ENCODE measurements around the gene ARFRP1. TPM values are rescaled to one million over a fixed set of nuclear protein-coding genes. Genes with fewer than 3 reads are reported as not detected.

Gene ARFRP1, protein sequence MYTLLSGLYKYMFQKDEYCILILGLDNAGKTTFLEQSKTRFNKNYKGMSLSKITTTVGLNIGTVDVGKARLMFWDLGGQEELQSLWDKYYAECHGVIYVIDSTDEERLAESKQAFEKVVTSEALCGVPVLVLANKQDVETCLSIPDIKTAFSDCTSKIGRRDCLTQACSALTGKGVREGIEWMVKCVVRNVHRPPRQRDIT
- 10 to 100 TPM; 46.2 to 75.4 (median 56.2) TPM for total RNA-seq

DNA sequence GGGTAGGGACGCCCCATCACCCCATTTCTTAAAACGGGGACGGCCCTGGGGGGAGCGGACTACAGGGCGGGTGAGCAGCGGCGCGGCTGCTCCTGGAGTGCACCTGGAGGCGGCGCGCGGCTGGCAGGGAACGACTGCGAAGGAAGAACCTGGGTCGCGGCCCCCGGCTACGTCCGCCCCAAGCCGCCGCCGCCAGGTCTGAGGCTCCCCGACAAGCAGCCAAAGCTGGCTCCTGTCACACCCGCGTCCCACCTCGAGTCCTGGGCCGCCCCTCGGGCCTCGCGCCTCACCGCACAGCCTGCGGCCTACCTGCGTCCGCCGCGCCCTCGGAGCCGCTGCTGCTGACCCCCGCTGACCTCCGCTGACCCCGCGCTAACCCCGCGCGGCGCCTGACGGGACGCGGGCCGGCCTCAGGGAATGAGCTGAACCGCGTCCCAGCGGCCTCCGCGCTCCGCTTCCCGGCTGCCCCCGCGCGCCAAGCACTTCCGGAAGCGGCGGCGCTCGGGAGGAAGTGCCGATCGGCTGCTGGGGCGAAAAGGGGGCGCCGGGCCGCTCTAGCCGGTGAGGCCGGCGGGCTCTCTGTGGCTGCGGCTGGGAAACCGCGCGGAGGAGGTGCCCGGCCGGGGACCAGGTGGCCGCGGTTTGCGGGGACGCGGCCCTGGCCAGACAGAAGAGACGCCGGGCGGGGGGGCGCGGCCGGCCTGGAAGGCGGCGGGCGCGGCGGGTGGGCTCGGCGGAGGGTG, at the start of gene ARFRP1, which contains the start of gene ZGPAT:
Gene ARFRP1 (minus strand): TSS at position 419 of the 743 bp plus-strand sequence. CDS start 885 bp downstream, outside the sequence.
Gene ZGPAT (plus strand): TSS at position 482 of the 743 bp plus-strand sequence. CDS start 542 bp downstream, outside the sequence.
- intact Hi-C loops (cut with DNase I; ENCODE audit: low total_unique reads) (loop anchor here (2.0 kb wide), 1 partner anchor 55 kb away; the partner anchor contains the start of gene STMN3), in situ Hi-C loops (cut with MboI; ENCODE audit: low pct_ligation_motif_present in 1 of 4, low pct_unique_long_range_greater_than_20kb in 1 of 4, low sequenced_read_pairs in 3 of 4) (no loop called here)
- peaks cover 18 to 25% (median 23%) of the 10 kb centered on the region in 4 donors for H3K4me1 ChIP-seq
- peak within 1 kb of the TSS; percentile 90 to 95 (median 92) for H3K27ac ChIP-seq
- H3K27me3 ChIP-seq, result no peaks in the 10 kb centered on the region
- no peaks in the 10 kb centered on the region for H3K9me3 ChIP-seq
- TF ChIP-seq POLR2A (IDR thresholded peaks at IDR 0.05) (peak; percentile 57), POLR2AphosphoS5 (IDR thresholded peaks at IDR 0.05) (peak; percentile 75 to 85 (median 75)), CTCF (IDR thresholded peaks at IDR 0.05) (no peak)
- peak within 1 kb of the TSS; percentile 70 to 99 (median 95) for H3K4me3 ChIP-seq
- WGBS, 2 donors (ENCODE audit: low coverage in 1 of 2), result 0% methylated on average over 79 of the region's 98 CpGs; no CpG with 5 or more reads in 1 of the 2 donors
- H3K36me3 ChIP-seq, result peaks cover 0 to 23% (median 10%) of the 10 kb centered on the region in 4 donors
- DNase-seq, result peak; percentile 93

DNA sequence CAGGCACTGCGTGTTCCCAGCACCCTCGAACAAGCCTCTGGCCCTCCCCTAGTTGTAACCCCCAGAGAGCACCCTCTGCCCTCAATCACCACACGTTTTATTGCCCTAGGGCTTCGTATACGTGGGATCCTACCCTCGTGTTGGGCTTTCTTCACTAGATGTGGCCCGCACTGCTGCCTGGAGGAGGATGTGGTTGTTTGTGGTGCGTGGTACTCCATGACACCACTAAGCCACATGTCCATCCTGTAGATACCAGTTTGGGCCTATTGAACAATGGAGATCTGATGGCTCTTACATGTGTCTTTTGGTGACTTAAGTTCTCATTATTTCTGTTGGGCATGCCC, 48.8 kb upstream of the ARFRP1 start:
- intact Hi-C loops (cut with DNase I; ENCODE audit: low total_unique reads) (no loop called here), in situ Hi-C loops (cut with MboI; ENCODE audit: low pct_ligation_motif_present in 1 of 4, low pct_unique_long_range_greater_than_20kb in 1 of 4, low sequenced_read_pairs in 3 of 4) (no loop called here)
- TF ChIP-seq CTCF (IDR thresholded peaks at IDR 0.05) (no peak), POLR2AphosphoS5 (IDR thresholded peaks at IDR 0.05) (no peak), POLR2A (IDR thresholded peaks at IDR 0.05) (no peak), EP300 (IDR thresholded peaks at IDR 0.05; ENCODE audit: low read depth) (no peak)
- Histone ChIP-seq H3K36me3 (no peaks in the 10 kb centered on the region), H3K27me3 (no peaks in the 10 kb centered on the region), H3K9me3 (no peaks in the 10 kb centered on the region), H3K27ac (no peak overlapping the region), H3K4me3 (no peak overlapping the region), H3K4me1 (no peaks in the 10 kb centered on the region)
- DNase-seq, result no peak
- 40 to 63% methylated on average over 6 to 8 of the region's 8 CpGs for WGBS, 2 donors (ENCODE audit: low coverage in 1 of 2)

DNA sequence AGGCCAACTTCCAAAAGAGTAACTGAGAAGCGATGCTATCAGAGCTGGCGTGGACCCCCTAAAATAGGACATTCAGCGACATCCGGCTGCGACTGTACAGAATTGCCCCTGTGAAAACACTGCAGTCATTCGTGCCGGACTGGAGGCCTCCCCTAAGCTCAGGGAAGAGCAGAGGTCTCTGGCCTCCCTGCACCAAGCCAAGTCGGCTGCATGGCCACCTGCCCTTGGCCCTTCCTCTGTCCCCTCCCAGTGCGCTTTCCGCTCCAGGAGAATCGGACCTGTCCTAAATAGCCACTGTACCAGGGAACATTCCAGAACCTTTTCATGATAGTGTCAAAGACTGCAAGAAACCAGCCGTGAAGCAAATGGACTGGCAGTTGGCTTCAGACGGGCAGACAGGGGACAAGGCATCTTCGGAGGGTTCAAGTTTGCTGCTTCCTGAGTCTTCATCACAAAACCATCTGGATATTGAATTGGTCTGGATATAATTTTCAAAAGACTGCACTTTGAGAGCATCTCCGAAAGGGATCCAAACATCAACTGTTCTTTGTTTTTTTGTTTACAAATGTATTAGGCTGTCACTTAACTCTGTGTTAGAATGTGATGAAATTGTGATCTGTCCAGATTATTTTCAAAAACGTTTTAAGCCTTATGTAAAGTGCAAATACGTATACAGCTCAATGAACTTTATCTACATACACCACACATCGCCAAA, 48.3 kb upstream of the ARFRP1 start:
- TF ChIP-seq EP300 (IDR thresholded peaks at IDR 0.05; ENCODE audit: low read depth) (no peak), POLR2A (IDR thresholded peaks at IDR 0.05) (no peak)
- in situ Hi-C loops (cut with MboI; ENCODE audit: low pct_ligation_motif_present in 1 of 4, low pct_unique_long_range_greater_than_20kb in 1 of 4, low sequenced_read_pairs in 3 of 4), result no loop called here
- 82% methylated on average over 7 to 18 of the region's 18 CpGs for WGBS, 2 donors (ENCODE audit: low coverage in 1 of 2)
- Histone ChIP-seq H3K4me1 (no peaks in the 10 kb centered on the region), H3K36me3 (no peaks in the 10 kb centered on the region), H3K27me3 (no peaks in the 10 kb centered on the region), H3K4me3 (no peak overlapping the region), H3K27ac (no peak overlapping the region), H3K9me3 (no peaks in the 10 kb centered on the region)
- DNase-seq, result no peak
- intact Hi-C loops (cut with DNase I; ENCODE audit: low total_unique reads), result no loop called here

DNA sequence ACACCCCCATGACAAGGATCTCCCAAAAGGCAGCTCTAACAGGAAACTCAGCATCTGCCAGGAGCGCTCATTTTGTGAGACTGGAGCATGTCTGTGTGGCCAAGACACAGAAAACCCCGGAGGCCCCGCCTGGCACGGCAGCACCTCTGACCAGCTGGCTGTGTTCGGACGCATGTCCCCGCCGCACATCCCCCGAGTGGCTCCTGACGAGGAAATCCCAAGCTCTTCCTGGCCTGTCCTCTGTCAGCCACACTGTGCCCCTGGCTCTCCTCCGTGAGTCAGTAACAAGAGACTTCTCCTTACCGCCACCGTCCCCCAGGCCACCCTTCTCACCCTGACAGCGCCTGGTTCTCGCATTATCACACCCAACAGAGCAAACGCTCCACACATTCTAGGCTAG, 46.2 kb upstream of the ARFRP1 start:
- intact Hi-C loops (cut with DNase I; ENCODE audit: low total_unique reads), result no loop called here
- no peak for TF ChIP-seq POLR2AphosphoS5 (IDR thresholded peaks at IDR 0.05)
- TF ChIP-seq EP300 (IDR thresholded peaks at IDR 0.05; ENCODE audit: low read depth), result no peak
- H3K4me1 ChIP-seq, result no peaks in the 10 kb centered on the region
- in situ Hi-C loops (cut with MboI; ENCODE audit: low pct_ligation_motif_present in 1 of 4, low pct_unique_long_range_greater_than_20kb in 1 of 4, low sequenced_read_pairs in 3 of 4), result no loop called here
- no peaks in the 10 kb centered on the region for H3K27me3 ChIP-seq
- H3K4me3 ChIP-seq, result no peak overlapping the region
- no peaks in the 10 kb centered on the region for H3K36me3 ChIP-seq
- no peak for DNase-seq
- 81 to 83% methylated on average over 6 to 16 of the region's 16 CpGs for WGBS, 2 donors (ENCODE audit: low coverage in 1 of 2)
- H3K27ac ChIP-seq, result no peak overlapping the region
- H3K9me3 ChIP-seq, result no peaks in the 10 kb centered on the region

GRCh38 chr20:63753381-63753780, 45.6 kb upstream of the ARFRP1 start:
- in situ Hi-C loops (cut with MboI; ENCODE audit: low pct_ligation_motif_present in 1 of 4, low pct_unique_long_range_greater_than_20kb in 1 of 4, low sequenced_read_pairs in 3 of 4), result no loop called here

More at GRCh38 chr20:63753381-63753780, 45.6 kb upstream of the ARFRP1 start:
- no peak for DNase-seq
- Histone ChIP-seq H3K36me3 (no peaks in the 10 kb centered on the region), H3K9me3 (no peaks in the 10 kb centered on the region), H3K4me1 (no peaks in the 10 kb centered on the region), H3K27me3 (no peaks in the 10 kb centered on the region), H3K27ac (no peak overlapping the region), H3K4me3 (no peak overlapping the region)
- no peak for TF ChIP-seq EP300 (IDR thresholded peaks at IDR 0.05; ENCODE audit: low read depth)
- TF ChIP-seq POLR2A (IDR thresholded peaks at IDR 0.05), result no peak
- WGBS, 2 donors (ENCODE audit: low coverage in 1 of 2), result 86 to 100% methylated on average over 2 to 13 of the region's 13 CpGs
- intact Hi-C loops (cut with DNase I; ENCODE audit: low total_unique reads), result no loop called here

Data from transverse colon (tissue), 4 donors.